Prostate gland (tissue), 2 donors: ENCODE measurements around the gene SLN.

Experiments
- POLR2A ChIP-seq: fragments of 450-650 bp; IDR thresholded peaks from one replicate; pipeline ENCODE4 v1.6.1; 2016; ENCODE audit warnings: antibody characterized with exemption, mild to moderate bottlenecking
- POLR2AphosphoS5 ChIP-seq: sonication (generic); formaldehyde crosslinking; IDR thresholded peaks from one replicate; pipeline ENCODE4 v1.6.1; 2017; ENCODE audit warnings: antibody characterized with exemption
- TF ChIP-seq, protein P1 (sequence below), 4 experiments: fragments of 200-600 bp in 2 of 4; fragments of 450-650 bp in 2 of 4; sonication (generic) in 2 of 4; IDR thresholded peaks; 1 replicate in 3 of 4; 2 replicates in 1 of 4; pipeline ENCODE4 v1.5.1; 2016 to 2019; ENCODE audit warnings: antibody characterized with exemption in 4 of 4, mild to moderate bottlenecking in 2 of 4, moderate library complexity in 2 of 4

DNA sequence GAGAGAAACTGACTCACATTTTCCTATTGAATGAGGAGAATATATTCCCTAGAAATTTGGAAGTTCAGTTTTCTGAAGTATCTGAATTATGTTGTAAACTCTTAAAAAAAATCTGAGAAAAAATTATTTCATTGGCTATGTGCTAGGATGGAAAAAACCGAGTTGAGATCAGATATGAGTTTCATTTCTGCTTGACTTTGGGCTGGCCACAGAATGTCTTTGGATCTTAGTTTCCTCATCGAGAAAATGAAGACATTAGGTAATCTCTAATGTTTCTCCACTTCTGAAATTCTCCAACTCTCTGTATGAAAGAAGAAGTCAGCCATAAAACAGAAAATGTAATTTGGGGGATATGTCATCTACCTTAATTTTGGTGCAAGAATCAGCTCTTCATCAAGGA is 28.8 kb downstream of the SLN start:
- no peak for TF ChIP-seq POLR2AphosphoS5
- TF ChIP-seq, protein P1, sequence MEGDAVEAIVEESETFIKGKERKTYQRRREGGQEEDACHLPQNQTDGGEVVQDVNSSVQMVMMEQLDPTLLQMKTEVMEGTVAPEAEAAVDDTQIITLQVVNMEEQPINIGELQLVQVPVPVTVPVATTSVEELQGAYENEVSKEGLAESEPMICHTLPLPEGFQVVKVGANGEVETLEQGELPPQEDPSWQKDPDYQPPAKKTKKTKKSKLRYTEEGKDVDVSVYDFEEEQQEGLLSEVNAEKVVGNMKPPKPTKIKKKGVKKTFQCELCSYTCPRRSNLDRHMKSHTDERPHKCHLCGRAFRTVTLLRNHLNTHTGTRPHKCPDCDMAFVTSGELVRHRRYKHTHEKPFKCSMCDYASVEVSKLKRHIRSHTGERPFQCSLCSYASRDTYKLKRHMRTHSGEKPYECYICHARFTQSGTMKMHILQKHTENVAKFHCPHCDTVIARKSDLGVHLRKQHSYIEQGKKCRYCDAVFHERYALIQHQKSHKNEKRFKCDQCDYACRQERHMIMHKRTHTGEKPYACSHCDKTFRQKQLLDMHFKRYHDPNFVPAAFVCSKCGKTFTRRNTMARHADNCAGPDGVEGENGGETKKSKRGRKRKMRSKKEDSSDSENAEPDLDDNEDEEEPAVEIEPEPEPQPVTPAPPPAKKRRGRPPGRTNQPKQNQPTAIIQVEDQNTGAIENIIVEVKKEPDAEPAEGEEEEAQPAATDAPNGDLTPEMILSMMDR (IDR thresholded peaks at IDR 0.05) = no peak
- TF ChIP-seq POLR2A = no peak
